Endothelial cell of umbilical vein (primary cell): Measurements from ENCODE around the gene TMEM220. TPM values are rescaled to one million over a fixed set of nuclear protein-coding genes. Genes with fewer than 3 reads are reported as not detected.

ENCODE experiments used
- BruUV-seq: library from RNA; stranded (reverse); fragments of 400-500 nt; replicated peaks from 2 replicates; lab custom pipeline; 2021; lab: Mats Ljungman, UMichigan
- CTCF ChIA-PET: fragments of 300-600, 350-600 bp; sonication (Branson Sonifier 250); formaldehyde crosslinking; loops from one replicate; lab custom pipeline; 2021; ENCODE audit warnings: antibody characterized with exemption, inconsistent platforms; lab: Charles Lee
- POLR2A ChIA-PET: fragments of 300-600, 350-600 bp; sonication (Branson Sonifier 250); formaldehyde crosslinking; loops from one replicate; lab custom pipeline; 2021; ENCODE audit warnings: antibody characterized with exemption, inconsistent platforms; lab: Charles Lee
- DNase-seq: peaks from one replicate; pipeline ENCODE4 v3.0.0-alpha.2; 2011; ENCODE audit warnings: low read depth, low spot score
- FAIRE-seq: peaks from 2 replicates; lab custom pipeline; 2011; peaks lifted over from hg19 to GRCh38; lab: Jason Lieb, UNC
- H2AFZ ChIP-seq: 2 replicates; pipeline ENCODE4 v1.6.0; 2012; ENCODE audit warnings: low read depth, low read length, control low read depth, inconsistent platforms
- H3K27ac ChIP-seq: 2 replicates; pipeline ENCODE4 v1.5.1; 2011; ENCODE audit warnings: low read depth, mild to moderate bottlenecking, control low read depth, low read length, moderate library complexity; ENCODE audit not compliant: insufficient read depth
- H3K27me3 ChIP-seq, 2 experiments: 2 replicates each; pipeline versions ENCODE4 v1.6.0 to v1.6.1; 2011; ENCODE audit warnings: low read length in 2 of 2, mixed read lengths in 1 of 2; ENCODE audit not compliant: control insufficient read depth in 2 of 2, insufficient read depth in 2 of 2
- H3K36me3 ChIP-seq, 2 experiments: 2 replicates in 1 of 2; 3 replicates in 1 of 2; pipeline ENCODE4 v1.5.1; 2011; ENCODE audit warnings: low read length in 2 of 2, mild to moderate bottlenecking in 1 of 2, moderate library complexity in 1 of 2; ENCODE audit not compliant: control insufficient read depth in 2 of 2, insufficient read depth in 2 of 2; ENCODE audit errors: extremely low read depth in 1 of 2
- H3K4me1 ChIP-seq: 3 replicates; pipeline ENCODE4 v1.5.1; 2011; ENCODE audit warnings: mild to moderate bottlenecking, low read length; ENCODE audit not compliant: control insufficient read depth, insufficient read depth; ENCODE audit errors: extremely low read depth
- H3K4me2 ChIP-seq: 2 replicates; pipeline ENCODE4 v1.6.1; 2011; ENCODE audit warnings: low read length, control low read depth, mixed read lengths; ENCODE audit not compliant: insufficient read depth
- H3K4me3 ChIP-seq, 3 experiments: fragments of 200-600 bp in 1 of 3; sonication (generic), shearing (Covaris generic) in 1 of 3; replicated peaks in 1 of 3; 2 replicates each; pipeline ENCODE4 v1.5.1; 2011 to 2016; ENCODE audit warnings: control low read depth in 3 of 3, low read length in 3 of 3, mild to moderate bottlenecking in 2 of 3, inconsistent platforms in 1 of 3, low read depth in 1 of 3, moderate library complexity in 1 of 3; ENCODE audit not compliant: insufficient read depth in 1 of 3
- H3K79me2 ChIP-seq: 2 replicates; pipeline ENCODE4 v1.6.0; 2012; ENCODE audit warnings: low read length, inconsistent platforms; ENCODE audit not compliant: control insufficient read depth, insufficient read depth
- H3K9ac ChIP-seq: replicated peaks from 2 replicates; pipeline ENCODE3; 2011; ENCODE audit warnings: low read length, control low read depth; ENCODE audit not compliant: insufficient read depth; ENCODE audit errors: extremely low read depth
- H3K9me1 ChIP-seq: replicated peaks from 3 replicates; pipeline ENCODE4 v1.6.0; 2011; ENCODE audit warnings: mild to moderate bottlenecking, low read length; ENCODE audit not compliant: control insufficient read depth, insufficient read depth; ENCODE audit errors: extremely low read depth
- H3K9me3 ChIP-seq: replicated peaks from 2 replicates; pipeline ENCODE4 v1.5.1; 2012; ENCODE audit warnings: low read length, inconsistent platforms; ENCODE audit not compliant: control insufficient read depth, insufficient read depth
- H4K20me1 ChIP-seq: replicated peaks from 2 replicates; pipeline ENCODE3; 2011; ENCODE audit warnings: mild to moderate bottlenecking, low read length; ENCODE audit not compliant: control insufficient read depth, insufficient read depth; ENCODE audit errors: extremely low read depth
- CTCF ChIP-seq, 2 donors: IDR thresholded peaks; 1 replicate in 1 of 2; 2 replicates in 1 of 2; pipeline ENCODE4 v1.5.1; 2011; ENCODE audit warnings: low read length in 2 of 2, mild to moderate bottlenecking in 2 of 2, moderate library complexity in 2 of 2, control low read depth in 1 of 2, inconsistent platforms in 1 of 2, low read depth in 1 of 2; ENCODE audit not compliant: insufficient read depth in 1 of 2; ENCODE audit errors: extremely low read depth in 1 of 2
- EZH2 ChIP-seq: IDR thresholded peaks from 2 replicates; pipeline ENCODE4 v1.6.1; 2012; ENCODE audit warnings: borderline replicate concordance, low read depth, mild to moderate bottlenecking, moderate library complexity, low read length, inconsistent platforms; ENCODE audit not compliant: severe bottlenecking
- FOS ChIP-seq: IDR thresholded peaks from 2 replicates; pipeline ENCODE4 v1.6.1; 2011; ENCODE audit warnings: mild to moderate bottlenecking, low read length, moderate library complexity, borderline replicate concordance; ENCODE audit not compliant: insufficient read depth
- GATA2 ChIP-seq: IDR thresholded peaks from 2 replicates; pipeline ENCODE4 v1.7.0; 2011; ENCODE audit warnings: low read depth, mild to moderate bottlenecking, moderate library complexity, mixed read lengths, low read length; ENCODE audit not compliant: insufficient read length, insufficient read depth
- JUN ChIP-seq: IDR thresholded peaks from 2 replicates; pipeline ENCODE4 v1.6.1; 2011; ENCODE audit warnings: borderline replicate concordance, low read depth; ENCODE audit not compliant: insufficient read length, insufficient read depth
- MAX ChIP-seq: IDR thresholded peaks from 2 replicates; pipeline ENCODE4 v1.6.1; 2011; ENCODE audit not compliant: insufficient read depth, insufficient read length
- MYC ChIP-seq: IDR thresholded peaks from one replicate; pipeline ENCODE4 v1.6.1; 2011; ENCODE audit warnings: mild to moderate bottlenecking, low read depth, low read length
- POLR2A ChIP-seq: IDR thresholded peaks from 2 replicates; pipeline ENCODE4 v1.6.1; 2012; ENCODE audit warnings: low read depth, mild to moderate bottlenecking, control low read depth, low read length
- POLR2AphosphoS5 ChIP-seq: IDR thresholded peaks from 2 replicates; pipeline ENCODE4 v1.6.1; 2012; ENCODE audit warnings: low read depth, mild to moderate bottlenecking, control low read depth, low read length, moderate library complexity; ENCODE audit not compliant: insufficient read depth
- dilution Hi-C: fragments of 300-500 bp; cut with MboI; formaldehyde crosslinking; loops from one replicate; pipeline ENCODE4 v1.15.0; 2019; ENCODE audit warnings: low sequenced_read_pairs; ENCODE audit not compliant: extremely low pct_ligation_motif_present
- intact Hi-C: fragments of 100-400 bp; cut with micrococcal nuclease; formaldehyde crosslinking; loops from one replicate; pipeline ENCODE4 v1.10.0; 2022
- polyA plus RNA-seq, 4 experiments: library from polyadenylated mRNA; depleted of rRNA in 3 of 4; stranded (reverse) in 3 of 4; unstranded in 1 of 4; fragments of >200 nt; gene quantifications; 2 replicates each; pipeline versions ENCODE4 v1.2.1 to v1.2.3, GENCODE V29; 2011 to 2012; ENCODE audit warnings: missing spikeins in 1 of 4
- total RNA-seq: library from RNA; stranded (reverse); gene quantifications from 2 replicates; pipeline ENCODE4 v1.2.3, GENCODE V29; 2021

TMEM220 gene
- total and polyA plus RNA-seq, 2 donors (not counting 3 experiments of a cell fraction or from before 2014, with no cell fraction given), result 3.6 to 11.2 TPM

GRCh38 chr17:10757647-10758046, 27.8 kb upstream of the TMEM220 start:
- Histone ChIP-seq H3K36me3 (no peaks in the 10 kb centered on the region), H4K20me1 (no peaks in the 10 kb centered on the region), H3K4me3 (no peak overlapping the region), H3K4me1 (no peaks in the 10 kb centered on the region), H3K4me2 (no peak overlapping the region), H3K9me3 (no peaks in the 10 kb centered on the region), H3K79me2 (no peaks in the 10 kb centered on the region), H3K27me3 (no peaks in the 10 kb centered on the region), H3K27ac (no peak overlapping the region), H3K9me1 (no peaks in the 10 kb centered on the region), H2AFZ (no peak overlapping the region), H3K9ac (no peak overlapping the region)
- dilution Hi-C loops (no loop called here), intact Hi-C loops (no loop called here)
- DNase-seq (no peak), FAIRE-seq (no peak)
- POLR2A ChIA-PET, result no interaction called here
- no TSS peak for BruUV-seq
- CTCF ChIA-PET, result no interaction called here
- no peak for TF ChIP-seq POLR2A
- no peak for TF ChIP-seq GATA2
- no peak for TF ChIP-seq MYC
- no peak for TF ChIP-seq MAX
- TF ChIP-seq CTCF (IDR thresholded peaks at IDR 0.05; ENCODE audit: extremely low read depth in 1 of 2, insufficient read depth in 1 of 2, low read depth in 1 of 2, low read length in 2 of 2), result no peak

- Histone ChIP-seq H3K9me3 (no peaks in the 10 kb centered on the region), H3K27ac (no peak overlapping the region), H3K4me2 (no peak overlapping the region), H3K9me1 (no peaks in the 10 kb centered on the region), H3K27me3 (no peaks in the 10 kb centered on the region), H3K79me2 (no peaks in the 10 kb centered on the region), H3K36me3 (no peaks in the 10 kb centered on the region), H2AFZ (no peak overlapping the region), H3K9ac (no peak overlapping the region), H3K4me3 (no peak overlapping the region), H4K20me1 (no peaks in the 10 kb centered on the region), H3K4me1 (no peaks in the 10 kb centered on the region)
- ChIA-PET CTCF (no interaction called here), POLR2A (no interaction called here)
- DNase-seq (no peak), FAIRE-seq (no peak)
- TF ChIP-seq CTCF (IDR thresholded peaks at IDR 0.05; ENCODE audit: extremely low read depth in 1 of 2, insufficient read depth in 1 of 2, low read depth in 1 of 2, low read length in 2 of 2), result no peak
- no peak for TF ChIP-seq EZH2
- no peak for TF ChIP-seq POLR2A
- no peak for TF ChIP-seq POLR2AphosphoS5
- no peak for TF ChIP-seq FOS
- TF ChIP-seq JUN, result no peak
- TF ChIP-seq MAX, result no peak
- TF ChIP-seq MYC, result no peak
- TF ChIP-seq GATA2, result no peak
- intact Hi-C loops (no loop called here), dilution Hi-C loops (no loop called here)
- BruUV-seq, result no TSS peak
Observed at GRCh38 chr17:10757067-10757466, 27.2 kb upstream of the TMEM220 start.
